ENCODE measurements around the gene RPAP3. TPM values are rescaled to one million over a fixed set of nuclear protein-coding genes. Genes with fewer than 3 reads are reported as not detected.

Gene RPAP3
- total RNA-seq, 1 experiment from 2014 or later: 48.9 TPM

GRCh38 chr12:47739297-47739696, 33.5 kb upstream of the RPAP3 start:
- Histone ChIP-seq H4K91ac (ENCODE audit: insufficient read length, low read depth, low read length) (no peak overlapping the region), H4K5ac (ENCODE audit: insufficient read length, low read depth, low read length) (no peak overlapping the region), H3T11ph (ENCODE audit: low read length) (no peak overlapping the region), H3K4me2 (ENCODE audit: insufficient read depth, insufficient read length, low read length) (no peak overlapping the region), H2BK120ac (ENCODE audit: low read depth, low read length, poor library complexity, severe bottlenecking) (no peak overlapping the region), H3K27me3 (ENCODE audit: insufficient read depth, low read length) (no peaks in the 10 kb centered on the region), H3K27ac (ENCODE audit: insufficient read length, low read depth, low read length) (no peak overlapping the region), H2BK20ac (ENCODE audit: low read depth, low read length, poor library complexity, severe bottlenecking) (no peak overlapping the region), H3K79me2 (ENCODE audit: insufficient read depth, low read length) (no peaks in the 10 kb centered on the region), H2AFZ (ENCODE audit: low read length) (no peak overlapping the region), H2BK5ac (ENCODE audit: insufficient read length, low read length) (no peak overlapping the region), H3K23me2 (ENCODE audit: insufficient read length, low read depth, low read length, poor library complexity, severe bottlenecking) (no peaks in the 10 kb centered on the region), H4K8ac (replicated peaks; ENCODE audit: insufficient read length, low read depth, low read length) (no peak overlapping the region), H3K23ac (ENCODE audit: insufficient read length, low read depth, low read length) (no peak overlapping the region), H2BK15ac (ENCODE audit: low read depth, low read length) (no peak overlapping the region), H3K14ac (ENCODE audit: insufficient read depth, low read length) (no peak overlapping the region), H3K56ac (ENCODE audit: insufficient read length, low read depth, low read length) (no peak overlapping the region), H3K9me3 (ENCODE audit: control insufficient read depth, low read depth, low read length) (no peaks in the 10 kb centered on the region), H3K79me1 (ENCODE audit: insufficient read depth, low read depth, low read length, poor library complexity, severe bottlenecking) (no peaks in the 10 kb centered on the region), H3K4ac (ENCODE audit: low read depth, low read length) (no peak overlapping the region), H2AK5ac (ENCODE audit: insufficient read length, low read length) (no peak overlapping the region), H4K20me1 (ENCODE audit: control insufficient read depth, insufficient read depth, insufficient read length) (no peaks in the 10 kb centered on the region), H3K9ac (ENCODE audit: extremely low read depth, insufficient read length, low read length) (no peak overlapping the region), H2BK12ac (ENCODE audit: insufficient read length, low read depth, low read length) (no peak overlapping the region), H3K4me1 (ENCODE audit: insufficient read depth, low read length) (peaks cover 3% of the 10 kb centered on the region; the same call in 1 of the 2 replicates), H3K18ac (ENCODE audit: insufficient read length, low read depth, low read length) (no peak overlapping the region)
- H3K9me3 Mint-ChIP-seq: no peaks in the 10 kb centered on the region
- peaks cover 26 to 43% of the 10 kb centered on the region in 2 experiments for H3K4me1 Mint-ChIP-seq
- no peak overlapping the region; a peak in 1 of 7 replicates for H3K27ac Mint-ChIP-seq
- DNase-seq: no peak
- WGBS (ENCODE audit: extremely low coverage, insufficient read length, low lambda C conversion rate): no CpG with 5 or more reads among the region's 3 CpGs
- no peak overlapping the region for H3K4me3 Mint-ChIP-seq
- H3K36me3 Mint-ChIP-seq (ENCODE audit: insufficient read depth in 1 of 3, low read depth in 3 of 3): no peaks in the 10 kb centered on the region; a peak in 1 of 7 replicates
- peaks cover 5% of the 10 kb centered on the region for H3K27me3 Mint-ChIP-seq (ENCODE audit: low read depth)
- TF ChIP-seq, protein P1, sequence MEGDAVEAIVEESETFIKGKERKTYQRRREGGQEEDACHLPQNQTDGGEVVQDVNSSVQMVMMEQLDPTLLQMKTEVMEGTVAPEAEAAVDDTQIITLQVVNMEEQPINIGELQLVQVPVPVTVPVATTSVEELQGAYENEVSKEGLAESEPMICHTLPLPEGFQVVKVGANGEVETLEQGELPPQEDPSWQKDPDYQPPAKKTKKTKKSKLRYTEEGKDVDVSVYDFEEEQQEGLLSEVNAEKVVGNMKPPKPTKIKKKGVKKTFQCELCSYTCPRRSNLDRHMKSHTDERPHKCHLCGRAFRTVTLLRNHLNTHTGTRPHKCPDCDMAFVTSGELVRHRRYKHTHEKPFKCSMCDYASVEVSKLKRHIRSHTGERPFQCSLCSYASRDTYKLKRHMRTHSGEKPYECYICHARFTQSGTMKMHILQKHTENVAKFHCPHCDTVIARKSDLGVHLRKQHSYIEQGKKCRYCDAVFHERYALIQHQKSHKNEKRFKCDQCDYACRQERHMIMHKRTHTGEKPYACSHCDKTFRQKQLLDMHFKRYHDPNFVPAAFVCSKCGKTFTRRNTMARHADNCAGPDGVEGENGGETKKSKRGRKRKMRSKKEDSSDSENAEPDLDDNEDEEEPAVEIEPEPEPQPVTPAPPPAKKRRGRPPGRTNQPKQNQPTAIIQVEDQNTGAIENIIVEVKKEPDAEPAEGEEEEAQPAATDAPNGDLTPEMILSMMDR (conservative IDR thresholded peaks at IDR 0.05): no peak

All from H9 (cell line).